AG09309 (cell line): ENCODE results near the gene NR4A2.

Experiments
- DNase-seq: peaks from one replicate; pipeline ENCODE4 v3.0.0-alpha.2; 2010; ENCODE audit warnings: low read depth
- H3K4me3 ChIP-seq: 2 replicates; pipeline ENCODE4 v1.5.1; 2011; ENCODE audit warnings: mild to moderate bottlenecking, low read depth, low read length, moderate library complexity; ENCODE audit not compliant: control insufficient read depth
- TF ChIP-seq, protein P1 (sequence below): IDR thresholded peaks from 2 replicates; pipeline ENCODE4 v1.5.1; 2011; ENCODE audit warnings: mild to moderate bottlenecking, low read depth, low read length, inconsistent platforms; ENCODE audit not compliant: insufficient read depth, control insufficient read depth; ENCODE audit errors: missing control alignments

The NR4A2 gene

GRCh38 chr2:156332534-156333273 is at the start of gene NR4A2:
Gene NR4A2, minus strand, starts transcription at chr2:156332721. Its CDS starts 2,535 bp downstream, at chr2:156330186.
- peak within 1 kb of the TSS; percentile 81 for H3K4me3 ChIP-seq
- peak; percentile 59 for DNase-seq
- TF ChIP-seq, protein P1, sequence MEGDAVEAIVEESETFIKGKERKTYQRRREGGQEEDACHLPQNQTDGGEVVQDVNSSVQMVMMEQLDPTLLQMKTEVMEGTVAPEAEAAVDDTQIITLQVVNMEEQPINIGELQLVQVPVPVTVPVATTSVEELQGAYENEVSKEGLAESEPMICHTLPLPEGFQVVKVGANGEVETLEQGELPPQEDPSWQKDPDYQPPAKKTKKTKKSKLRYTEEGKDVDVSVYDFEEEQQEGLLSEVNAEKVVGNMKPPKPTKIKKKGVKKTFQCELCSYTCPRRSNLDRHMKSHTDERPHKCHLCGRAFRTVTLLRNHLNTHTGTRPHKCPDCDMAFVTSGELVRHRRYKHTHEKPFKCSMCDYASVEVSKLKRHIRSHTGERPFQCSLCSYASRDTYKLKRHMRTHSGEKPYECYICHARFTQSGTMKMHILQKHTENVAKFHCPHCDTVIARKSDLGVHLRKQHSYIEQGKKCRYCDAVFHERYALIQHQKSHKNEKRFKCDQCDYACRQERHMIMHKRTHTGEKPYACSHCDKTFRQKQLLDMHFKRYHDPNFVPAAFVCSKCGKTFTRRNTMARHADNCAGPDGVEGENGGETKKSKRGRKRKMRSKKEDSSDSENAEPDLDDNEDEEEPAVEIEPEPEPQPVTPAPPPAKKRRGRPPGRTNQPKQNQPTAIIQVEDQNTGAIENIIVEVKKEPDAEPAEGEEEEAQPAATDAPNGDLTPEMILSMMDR = no peak

- TF ChIP-seq, protein P1 = no peak
- no peak for DNase-seq
- H3K4me3 ChIP-seq = no peak overlapping the region
Observed at GRCh38 chr2:156380117-156380645, 47.7 kb upstream of the NR4A2 start.

DNA sequence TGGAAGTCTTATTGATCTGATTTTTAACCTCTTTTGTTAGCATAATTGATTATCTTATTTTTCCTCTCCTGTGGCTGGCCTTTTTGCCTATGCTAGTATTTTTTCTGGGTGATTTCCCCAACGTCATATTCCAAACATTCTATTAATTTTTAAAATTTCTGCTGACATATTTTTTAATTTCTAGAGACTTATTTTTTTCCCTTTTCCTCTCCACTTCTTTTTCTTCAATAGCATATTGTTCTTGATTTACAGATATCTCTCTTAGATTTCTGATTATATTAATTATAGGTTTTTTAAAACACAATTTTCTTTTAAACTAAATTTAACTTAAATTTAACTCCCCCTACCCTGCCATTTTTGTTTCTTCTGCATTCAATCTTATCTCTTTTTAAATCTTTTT is 47.2 kb upstream of the NR4A2 start:
- TF ChIP-seq, protein P1 = no peak
- no peak overlapping the region for H3K4me3 ChIP-seq
- no peak for DNase-seq

- no peak overlapping the region for H3K4me3 ChIP-seq
- TF ChIP-seq, protein P1 = no peak
- DNase-seq = no peak
Observed at GRCh38 chr2:156379071-156379470, 46.5 kb upstream of the NR4A2 start.

GRCh38 chr2:156366753-156367152 is 34.2 kb upstream of the NR4A2 start:
- TF ChIP-seq, protein P1 = no peak
- no peak overlapping the region for H3K4me3 ChIP-seq
- no peak for DNase-seq

DNA sequence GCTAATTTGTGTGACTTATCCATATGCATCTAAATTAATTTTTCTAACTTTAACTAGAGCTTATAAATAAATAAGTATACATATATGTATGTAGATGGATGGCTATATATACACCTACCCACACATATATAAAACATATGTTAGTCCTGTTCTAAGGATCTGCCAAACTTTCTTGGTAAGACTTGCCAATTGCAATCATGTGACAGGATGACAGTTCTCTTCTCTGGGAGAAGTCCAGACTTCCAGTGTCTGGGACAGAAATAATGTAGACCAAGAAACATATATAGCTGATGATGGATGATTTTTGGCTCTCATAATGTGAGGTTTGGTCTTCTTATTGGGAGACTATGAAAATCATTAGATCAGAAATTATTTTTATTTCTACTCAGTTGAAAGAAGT is 30.6 kb upstream of the NR4A2 start:
- H3K4me3 ChIP-seq = no peak overlapping the region
- DNase-seq = no peak
- TF ChIP-seq, protein P1 = no peak
